NB4 (cell line): ENCODE results near the gene KSR2.

Experiments used
- POLR2A ChIP-seq: IDR thresholded peaks from 2 replicates; pipeline ENCODE4 v1.6.1; 2011; ENCODE audit warnings: mild to moderate bottlenecking; ENCODE audit not compliant: insufficient read length; ENCODE audit errors: extremely low read depth
- TF ChIP-seq, protein P1 (sequence below): IDR thresholded peaks from one replicate; pipeline ENCODE4 v1.5.1; 2012; ENCODE audit warnings: low read depth, low read length
- TF ChIP-seq, protein P2 (sequence below): IDR thresholded peaks from 2 replicates; pipeline ENCODE4 v1.6.1; 2011; ENCODE audit warnings: low read depth, low read length

DNA sequence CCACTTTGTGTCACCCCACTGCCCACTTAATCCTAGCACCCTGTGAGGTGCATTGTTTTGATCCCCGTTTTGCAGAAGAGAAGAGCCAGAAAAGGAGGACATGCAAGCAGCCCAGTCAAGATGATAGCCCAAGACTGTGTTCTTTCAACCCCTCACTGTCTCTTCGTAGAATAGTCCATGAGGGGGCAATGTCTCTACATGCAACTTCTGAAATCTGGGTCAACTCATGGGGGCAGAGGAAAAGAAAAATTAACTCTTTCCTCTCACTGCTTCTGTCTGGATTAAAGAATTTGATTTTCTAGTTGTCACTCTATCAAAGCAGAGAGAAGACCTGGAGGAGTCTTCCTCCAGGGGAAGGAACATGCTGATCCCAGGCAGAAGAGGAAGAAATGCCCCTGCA, 377.8 kb downstream of the KSR2 start:
- TF ChIP-seq POLR2A: no peak
- TF ChIP-seq, protein P1, sequence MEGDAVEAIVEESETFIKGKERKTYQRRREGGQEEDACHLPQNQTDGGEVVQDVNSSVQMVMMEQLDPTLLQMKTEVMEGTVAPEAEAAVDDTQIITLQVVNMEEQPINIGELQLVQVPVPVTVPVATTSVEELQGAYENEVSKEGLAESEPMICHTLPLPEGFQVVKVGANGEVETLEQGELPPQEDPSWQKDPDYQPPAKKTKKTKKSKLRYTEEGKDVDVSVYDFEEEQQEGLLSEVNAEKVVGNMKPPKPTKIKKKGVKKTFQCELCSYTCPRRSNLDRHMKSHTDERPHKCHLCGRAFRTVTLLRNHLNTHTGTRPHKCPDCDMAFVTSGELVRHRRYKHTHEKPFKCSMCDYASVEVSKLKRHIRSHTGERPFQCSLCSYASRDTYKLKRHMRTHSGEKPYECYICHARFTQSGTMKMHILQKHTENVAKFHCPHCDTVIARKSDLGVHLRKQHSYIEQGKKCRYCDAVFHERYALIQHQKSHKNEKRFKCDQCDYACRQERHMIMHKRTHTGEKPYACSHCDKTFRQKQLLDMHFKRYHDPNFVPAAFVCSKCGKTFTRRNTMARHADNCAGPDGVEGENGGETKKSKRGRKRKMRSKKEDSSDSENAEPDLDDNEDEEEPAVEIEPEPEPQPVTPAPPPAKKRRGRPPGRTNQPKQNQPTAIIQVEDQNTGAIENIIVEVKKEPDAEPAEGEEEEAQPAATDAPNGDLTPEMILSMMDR: no peak
- TF ChIP-seq, protein P2, sequence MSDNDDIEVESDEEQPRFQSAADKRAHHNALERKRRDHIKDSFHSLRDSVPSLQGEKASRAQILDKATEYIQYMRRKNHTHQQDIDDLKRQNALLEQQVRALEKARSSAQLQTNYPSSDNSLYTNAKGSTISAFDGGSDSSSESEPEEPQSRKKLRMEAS: no peak
